ENCODE measurements around the gene CUBN. TPM values are rescaled to one million over a fixed set of nuclear protein-coding genes. Genes with fewer than 3 reads are reported as not detected.

The CUBN gene
- total RNA-seq, 1 experiment from 2014 or later: 0.46 TPM

DNA sequence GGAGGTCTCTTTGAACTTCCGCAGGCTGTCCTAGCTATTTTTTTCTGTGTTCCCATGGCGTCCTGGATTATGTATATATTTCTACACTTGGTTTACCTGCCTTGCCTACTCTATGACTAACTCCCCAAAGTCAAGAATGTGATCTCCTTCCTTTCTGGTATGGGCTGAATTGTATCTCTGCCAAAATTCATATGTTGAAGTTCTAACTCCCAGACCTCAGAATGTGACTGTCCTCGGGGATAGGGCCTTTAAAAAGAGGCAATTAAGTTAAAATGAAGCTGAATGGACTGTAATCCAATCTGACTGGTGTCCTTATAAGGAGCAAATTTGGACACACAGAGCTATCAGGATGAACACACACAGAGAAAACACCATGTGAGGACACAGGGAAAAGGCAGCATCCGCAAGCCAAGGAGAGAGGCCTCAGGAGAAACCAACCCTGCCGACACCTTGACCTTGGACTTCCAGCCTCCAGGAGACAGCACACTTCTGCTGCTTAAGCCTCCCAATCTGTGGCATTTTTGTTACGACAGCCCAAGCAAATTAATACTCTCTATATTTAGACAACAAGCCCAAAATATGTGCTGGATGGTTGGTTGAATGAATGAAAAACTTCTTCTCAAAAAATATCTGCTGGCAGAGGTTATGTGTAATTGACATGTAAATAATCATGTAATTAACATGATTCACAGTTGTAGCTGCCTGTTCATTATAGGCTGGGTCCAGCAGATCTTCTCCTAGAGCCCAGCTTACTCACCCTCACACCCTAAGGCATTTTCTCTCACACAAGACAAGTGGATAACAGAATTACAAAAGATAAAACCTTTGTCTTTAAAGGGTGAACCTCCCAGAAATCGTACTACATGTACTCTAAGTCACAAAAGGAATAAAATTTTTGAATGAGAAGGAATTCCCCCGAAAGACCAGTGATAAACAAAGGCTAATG lies 123.7 kb downstream of the CUBN start:
- peaks cover 29% of the 10 kb centered on the region for H3K9me3 Mint-ChIP-seq
- POLR2A ChIA-PET: no interaction called here

GRCh38 chr10:17004801-17005380 lies 124.7 kb downstream of the CUBN start:
- Mint-ChIP-seq H3K36me3 (no peaks in the 10 kb centered on the region), H3K4me1 (no peaks in the 10 kb centered on the region), H3K27ac (no peak overlapping the region), H3K27me3 (ENCODE audit: low read depth) (no peaks in the 10 kb centered on the region), H3K9me3 (peaks cover 34% of the 10 kb centered on the region), H3K4me3 (no peak overlapping the region)
- POLR2A ChIA-PET: no interaction called here
- ATAC-seq (no peak), DNase-seq (ENCODE audit: low spot score) (no peak)
- CTCF ChIA-PET: interaction anchor here (1.6 kb wide), 1 partner anchor 9 kb away, joined by 4 read pairs; no protein-coding TSS in a partner anchor
- TF ChIP-seq IRF2 (CRISPR knock-in tag; IDR thresholded peaks at IDR 0.05; ENCODE audit: borderline replicate concordance, low read depth) (no peak), PRRX2 (CRISPR knock-in tag; IDR thresholded peaks at IDR 0.05) (no peak), RELA (CRISPR knock-in tag; IDR thresholded peaks at IDR 0.05; ENCODE audit: borderline replicate concordance) (no peak), SOX15 (CRISPR knock-in tag; IDR thresholded peaks at IDR 0.05) (no peak), ATF3 (CRISPR knock-in tag; conservative IDR thresholded peaks at IDR 0.05) (no peak), FOXJ3 (CRISPR knock-in tag; IDR thresholded peaks at IDR 0.05; ENCODE audit: borderline replicate concordance) (no peak), JAZF1 (CRISPR knock-in tag; IDR thresholded peaks at IDR 0.05) (no peak), ZNF423 (CRISPR knock-in tag; IDR thresholded peaks at IDR 0.05) (no peak), MXD4 (CRISPR knock-in tag; IDR thresholded peaks at IDR 0.05; ENCODE audit: borderline replicate concordance) (no peak)
- TF ChIP-seq, protein P1, sequence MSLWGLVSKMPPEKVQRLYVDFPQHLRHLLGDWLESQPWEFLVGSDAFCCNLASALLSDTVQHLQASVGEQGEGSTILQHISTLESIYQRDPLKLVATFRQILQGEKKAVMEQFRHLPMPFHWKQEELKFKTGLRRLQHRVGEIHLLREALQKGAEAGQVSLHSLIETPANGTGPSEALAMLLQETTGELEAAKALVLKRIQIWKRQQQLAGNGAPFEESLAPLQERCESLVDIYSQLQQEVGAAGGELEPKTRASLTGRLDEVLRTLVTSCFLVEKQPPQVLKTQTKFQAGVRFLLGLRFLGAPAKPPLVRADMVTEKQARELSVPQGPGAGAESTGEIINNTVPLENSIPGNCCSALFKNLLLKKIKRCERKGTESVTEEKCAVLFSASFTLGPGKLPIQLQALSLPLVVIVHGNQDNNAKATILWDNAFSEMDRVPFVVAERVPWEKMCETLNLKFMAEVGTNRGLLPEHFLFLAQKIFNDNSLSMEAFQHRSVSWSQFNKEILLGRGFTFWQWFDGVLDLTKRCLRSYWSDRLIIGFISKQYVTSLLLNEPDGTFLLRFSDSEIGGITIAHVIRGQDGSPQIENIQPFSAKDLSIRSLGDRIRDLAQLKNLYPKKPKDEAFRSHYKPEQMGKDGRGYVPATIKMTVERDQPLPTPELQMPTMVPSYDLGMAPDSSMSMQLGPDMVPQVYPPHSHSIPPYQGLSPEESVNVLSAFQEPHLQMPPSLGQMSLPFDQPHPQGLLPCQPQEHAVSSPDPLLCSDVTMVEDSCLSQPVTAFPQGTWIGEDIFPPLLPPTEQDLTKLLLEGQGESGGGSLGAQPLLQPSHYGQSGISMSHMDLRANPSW (CRISPR knock-in tag; conservative IDR thresholded peaks at IDR 0.05; ENCODE audit: low read depth): no peak
- TF ChIP-seq, protein P2, sequence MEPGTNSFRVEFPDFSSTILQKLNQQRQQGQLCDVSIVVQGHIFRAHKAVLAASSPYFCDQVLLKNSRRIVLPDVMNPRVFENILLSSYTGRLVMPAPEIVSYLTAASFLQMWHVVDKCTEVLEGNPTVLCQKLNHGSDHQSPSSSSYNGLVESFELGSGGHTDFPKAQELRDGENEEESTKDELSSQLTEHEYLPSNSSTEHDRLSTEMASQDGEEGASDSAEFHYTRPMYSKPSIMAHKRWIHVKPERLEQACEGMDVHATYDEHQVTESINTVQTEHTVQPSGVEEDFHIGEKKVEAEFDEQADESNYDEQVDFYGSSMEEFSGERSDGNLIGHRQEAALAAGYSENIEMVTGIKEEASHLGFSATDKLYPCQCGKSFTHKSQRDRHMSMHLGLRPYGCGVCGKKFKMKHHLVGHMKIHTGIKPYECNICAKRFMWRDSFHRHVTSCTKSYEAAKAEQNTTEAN (CRISPR knock-in tag; IDR thresholded peaks at IDR 0.05): no peak

More for the DNA sequence above, 123.7 kb downstream of the CUBN start:
- Mint-ChIP-seq H3K36me3 (peaks cover 1% of the 10 kb centered on the region), H3K4me1 (no peaks in the 10 kb centered on the region), H3K4me3 (no peak overlapping the region), H3K27me3 (ENCODE audit: low read depth) (no peaks in the 10 kb centered on the region), H3K27ac (no peak overlapping the region)
- DNase-seq (ENCODE audit: low spot score) (no peak), ATAC-seq (no peak)
- CTCF ChIA-PET: interaction anchor here (0.6 to 1.6 kb wide), 2 partner anchors 10 to 174 kb away, joined by 4 read pairs; no protein-coding TSS in a partner anchor
- TF ChIP-seq, protein P3, sequence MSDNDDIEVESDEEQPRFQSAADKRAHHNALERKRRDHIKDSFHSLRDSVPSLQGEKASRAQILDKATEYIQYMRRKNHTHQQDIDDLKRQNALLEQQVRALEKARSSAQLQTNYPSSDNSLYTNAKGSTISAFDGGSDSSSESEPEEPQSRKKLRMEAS (CRISPR knock-in tag; IDR thresholded peaks at IDR 0.05): no peak
- no peak for TF ChIP-seq ZNF416 (CRISPR knock-in tag; IDR thresholded peaks at IDR 0.05)
- TF ChIP-seq, protein P4, sequence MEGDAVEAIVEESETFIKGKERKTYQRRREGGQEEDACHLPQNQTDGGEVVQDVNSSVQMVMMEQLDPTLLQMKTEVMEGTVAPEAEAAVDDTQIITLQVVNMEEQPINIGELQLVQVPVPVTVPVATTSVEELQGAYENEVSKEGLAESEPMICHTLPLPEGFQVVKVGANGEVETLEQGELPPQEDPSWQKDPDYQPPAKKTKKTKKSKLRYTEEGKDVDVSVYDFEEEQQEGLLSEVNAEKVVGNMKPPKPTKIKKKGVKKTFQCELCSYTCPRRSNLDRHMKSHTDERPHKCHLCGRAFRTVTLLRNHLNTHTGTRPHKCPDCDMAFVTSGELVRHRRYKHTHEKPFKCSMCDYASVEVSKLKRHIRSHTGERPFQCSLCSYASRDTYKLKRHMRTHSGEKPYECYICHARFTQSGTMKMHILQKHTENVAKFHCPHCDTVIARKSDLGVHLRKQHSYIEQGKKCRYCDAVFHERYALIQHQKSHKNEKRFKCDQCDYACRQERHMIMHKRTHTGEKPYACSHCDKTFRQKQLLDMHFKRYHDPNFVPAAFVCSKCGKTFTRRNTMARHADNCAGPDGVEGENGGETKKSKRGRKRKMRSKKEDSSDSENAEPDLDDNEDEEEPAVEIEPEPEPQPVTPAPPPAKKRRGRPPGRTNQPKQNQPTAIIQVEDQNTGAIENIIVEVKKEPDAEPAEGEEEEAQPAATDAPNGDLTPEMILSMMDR (IDR thresholded peaks at IDR 0.05): no peak
- TF ChIP-seq SOX15 (CRISPR knock-in tag; IDR thresholded peaks at IDR 0.05): no peak
- TF ChIP-seq TEAD4 (CRISPR knock-in tag; IDR thresholded peaks at IDR 0.05): no peak
- TF ChIP-seq, protein P5, sequence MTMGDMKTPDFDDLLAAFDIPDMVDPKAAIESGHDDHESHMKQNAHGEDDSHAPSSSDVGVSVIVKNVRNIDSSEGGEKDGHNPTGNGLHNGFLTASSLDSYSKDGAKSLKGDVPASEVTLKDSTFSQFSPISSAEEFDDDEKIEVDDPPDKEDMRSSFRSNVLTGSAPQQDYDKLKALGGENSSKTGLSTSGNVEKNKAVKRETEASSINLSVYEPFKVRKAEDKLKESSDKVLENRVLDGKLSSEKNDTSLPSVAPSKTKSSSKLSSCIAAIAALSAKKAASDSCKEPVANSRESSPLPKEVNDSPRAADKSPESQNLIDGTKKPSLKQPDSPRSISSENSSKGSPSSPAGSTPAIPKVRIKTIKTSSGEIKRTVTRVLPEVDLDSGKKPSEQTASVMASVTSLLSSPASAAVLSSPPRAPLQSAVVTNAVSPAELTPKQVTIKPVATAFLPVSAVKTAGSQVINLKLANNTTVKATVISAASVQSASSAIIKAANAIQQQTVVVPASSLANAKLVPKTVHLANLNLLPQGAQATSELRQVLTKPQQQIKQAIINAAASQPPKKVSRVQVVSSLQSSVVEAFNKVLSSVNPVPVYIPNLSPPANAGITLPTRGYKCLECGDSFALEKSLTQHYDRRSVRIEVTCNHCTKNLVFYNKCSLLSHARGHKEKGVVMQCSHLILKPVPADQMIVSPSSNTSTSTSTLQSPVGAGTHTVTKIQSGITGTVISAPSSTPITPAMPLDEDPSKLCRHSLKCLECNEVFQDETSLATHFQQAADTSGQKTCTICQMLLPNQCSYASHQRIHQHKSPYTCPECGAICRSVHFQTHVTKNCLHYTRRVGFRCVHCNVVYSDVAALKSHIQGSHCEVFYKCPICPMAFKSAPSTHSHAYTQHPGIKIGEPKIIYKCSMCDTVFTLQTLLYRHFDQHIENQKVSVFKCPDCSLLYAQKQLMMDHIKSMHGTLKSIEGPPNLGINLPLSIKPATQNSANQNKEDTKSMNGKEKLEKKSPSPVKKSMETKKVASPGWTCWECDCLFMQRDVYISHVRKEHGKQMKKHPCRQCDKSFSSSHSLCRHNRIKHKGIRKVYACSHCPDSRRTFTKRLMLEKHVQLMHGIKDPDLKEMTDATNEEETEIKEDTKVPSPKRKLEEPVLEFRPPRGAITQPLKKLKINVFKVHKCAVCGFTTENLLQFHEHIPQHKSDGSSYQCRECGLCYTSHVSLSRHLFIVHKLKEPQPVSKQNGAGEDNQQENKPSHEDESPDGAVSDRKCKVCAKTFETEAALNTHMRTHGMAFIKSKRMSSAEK (CRISPR knock-in tag; IDR thresholded peaks at IDR 0.05; ENCODE audit: borderline replicate concordance): no peak

All from WTC11 (cell line).